GM23248 (cell line): ENCODE data around the gene SERPINA6.

Experiments used
- EZH2 ChIP-seq: fragments of 200-600 bp; sonication (generic); IDR thresholded peaks from 2 replicates; pipeline ENCODE4 v1.6.1; 2018; ENCODE audit warnings: antibody characterized with exemption, mild to moderate bottlenecking; ENCODE audit not compliant: insufficient read depth, poor library complexity, severe bottlenecking
- EZH2phosphoT487 ChIP-seq: fragments of 200-600 bp; sonication (generic); IDR thresholded peaks from 2 replicates; pipeline ENCODE4 v1.6.1; 2018; ENCODE audit warnings: antibody characterized with exemption, moderate library complexity, mild to moderate bottlenecking, low read depth; ENCODE audit not compliant: insufficient read depth

- TF ChIP-seq EZH2phosphoT487 (no peak), EZH2 (no peak)
Measured at GRCh38 chr14:94303111-94303510, 20.0 kb downstream of the SERPINA6 start.
